Natural killer cell (primary cell): ENCODE measurements around the gene TCERG1. TPM values are rescaled to one million over a fixed set of nuclear protein-coding genes. Genes with fewer than 3 reads are reported as not detected.

Experiments
- ATAC-seq, 3 donors: fragments of 150-1000 bp in 2 of 3; fragments of 200-7000 bp in 1 of 3; cut with Tn5 transposase; 1 replicate in 1 of 3; 2 replicates in 2 of 3; pipeline ENCODE4 v1.10.0; 2021; ENCODE audit warnings: mild to moderate bottlenecking in 2 of 3, moderate library complexity in 2 of 3
- DNase-seq, 2 donors: peaks; one replicate each; pipeline versions ENCODE4 v3.0.0 to v3.0.0-alpha.2; 2013 to 2021; ENCODE audit warnings: mixed read lengths in 1 of 2
- H3K27ac ChIP-seq: one replicate; pipeline ENCODE4 v1.5.1; 2013; ENCODE audit warnings: mild to moderate bottlenecking, low read length
- H3K27me3 ChIP-seq: one replicate; pipeline ENCODE4 v1.6.1; 2013; ENCODE audit warnings: low read length; ENCODE audit not compliant: control insufficient read depth, insufficient read depth
- H3K36me3 ChIP-seq: one replicate; pipeline ENCODE4 v1.6.1; 2013; ENCODE audit warnings: low read length; ENCODE audit not compliant: control insufficient read depth, insufficient read depth
- H3K4me1 ChIP-seq: one replicate; pipeline ENCODE4 v1.6.1; 2013; ENCODE audit warnings: low read length; ENCODE audit not compliant: control insufficient read depth, insufficient read depth
- H3K4me3 ChIP-seq: one replicate; pipeline ENCODE4 v1.5.1; 2013; ENCODE audit warnings: low read length
- H3K9me3 ChIP-seq: one replicate; pipeline ENCODE4 v1.6.1; 2013; ENCODE audit warnings: low read length; ENCODE audit not compliant: control insufficient read depth, insufficient read depth
- H3K27ac Mint-ChIP-seq, 2 donors: one replicate each; pipeline ENCODE4 v1.8.0; 2022; ENCODE audit warnings: mild to moderate bottlenecking in 2 of 2, mixed read lengths in 2 of 2, moderate library complexity in 1 of 2
- H3K27me3 Mint-ChIP-seq, 2 donors: one replicate each; pipeline ENCODE4 v1.8.0; 2022; ENCODE audit warnings: low read depth in 2 of 2, mixed read lengths in 2 of 2
- H3K36me3 Mint-ChIP-seq: one replicate; pipeline ENCODE4 v1.8.0; 2022; ENCODE audit warnings: mixed read lengths
- H3K4me1 Mint-ChIP-seq, 2 donors: one replicate each; pipeline ENCODE4 v1.8.0; 2022; ENCODE audit warnings: mixed read lengths in 2 of 2
- H3K4me3 Mint-ChIP-seq: one replicate; pipeline ENCODE4 v1.8.0; 2022; ENCODE audit warnings: mild to moderate bottlenecking, moderate library complexity, mixed read lengths
- H3K9me3 Mint-ChIP-seq, 2 donors: one replicate each; pipeline ENCODE4 v1.8.0; 2022; ENCODE audit warnings: mixed read lengths in 2 of 2
- CTCF ChIP-seq: fragments of 200-600 bp; IDR thresholded peaks from one replicate; pipeline ENCODE4 v1.8.0; 2022; ENCODE audit warnings: antibody characterized with exemption
- WGBS: methylation state at CpG from one replicate; pipeline ENCODE4 v1.1.7; 2013; ENCODE audit warnings: missing lambda C conversion rate; ENCODE audit not compliant: insufficient coverage; 5-methylcytosine and 5-hydroxymethylcytosine counted together
- intact Hi-C: fragments of 100-400 bp; cut with micrococcal nuclease; formaldehyde crosslinking; loops from one replicate; pipeline ENCODE4 v1.14.2; 2022
- total RNA-seq, 4 donors: library from RNA; stranded (reverse); fragments of 120-200 nt in 1 of 4; gene quantifications; one replicate each; pipeline versions ENCODE4 v1.2.3 to v1.2.4, GENCODE V29; 2013 to 2022

TCERG1 gene
- total RNA-seq, 3 donors from 2014 or later (not counting 1 experiment from before 2014, with no cell fraction given) = 77.5 to 97.0 (median 96.1) TPM

GRCh38 chr5:146538432-146538831 is 91.3 kb downstream of the TCERG1 start:
- H3K36me3 Mint-ChIP-seq = no peaks in the 10 kb centered on the region
- H3K27me3 ChIP-seq = no peaks in the 10 kb centered on the region
- H3K4me1 Mint-ChIP-seq = peaks cover 2% of the 10 kb centered on the region in 2 donors
- no peak overlapping the region for H3K4me3 Mint-ChIP-seq
- peaks cover 0 to 4% of the 10 kb centered on the region in 2 donors for H3K27me3 Mint-ChIP-seq
- ATAC-seq (no peak), DNase-seq (no peak)
- no peaks in the 10 kb centered on the region for H3K9me3 ChIP-seq
- H3K9me3 Mint-ChIP-seq = no peaks in the 10 kb centered on the region
- TF ChIP-seq CTCF = no peak
- H3K27ac Mint-ChIP-seq = no peak overlapping the region
- H3K4me1 ChIP-seq = no peaks in the 10 kb centered on the region
- H3K27ac ChIP-seq = no peak overlapping the region
- intact Hi-C loops = no loop called here
- 87% methylated on average over 2 of the region's 3 CpGs for WGBS
- no peaks in the 10 kb centered on the region for H3K36me3 ChIP-seq
- H3K4me3 ChIP-seq = no peak overlapping the region

- ATAC-seq (no peak), DNase-seq (no peak)
- Mint-ChIP-seq H3K27ac (no peak overlapping the region), H3K4me1 (no peaks in the 10 kb centered on the region), H3K9me3 (no peaks in the 10 kb centered on the region), H3K27me3 (peaks cover 0 to 4% of the 10 kb centered on the region in 2 donors), H3K36me3 (no peaks in the 10 kb centered on the region), H3K4me3 (no peak overlapping the region)
- intact Hi-C loops = loop anchor here (10.0 kb wide), 1 partner anchor 125 kb away; no protein-coding TSS in a partner anchor
- Histone ChIP-seq H3K27me3 (no peaks in the 10 kb centered on the region), H3K4me3 (no peak overlapping the region), H3K4me1 (no peaks in the 10 kb centered on the region), H3K36me3 (no peaks in the 10 kb centered on the region), H3K9me3 (no peaks in the 10 kb centered on the region), H3K27ac (no peak overlapping the region)
- TF ChIP-seq CTCF = no peak
- WGBS = 97% methylated on average over 4 of the region's 4 CpGs
Measured at GRCh38 chr5:146539973-146540372, 92.8 kb downstream of the TCERG1 start.

GRCh38 chr5:146540414-146540813 is 93.3 kb downstream of the TCERG1 start:
- intact Hi-C loops = loop anchor here (10.0 kb wide), 1 partner anchor 124 kb away; no protein-coding TSS in a partner anchor
- WGBS = 92% methylated on average over 1 of the region's 2 CpGs
- H3K4me1 Mint-ChIP-seq = no peaks in the 10 kb centered on the region
- Histone ChIP-seq H3K36me3 (no peaks in the 10 kb centered on the region), H3K4me3 (no peak overlapping the region), H3K27ac (no peak overlapping the region), H3K4me1 (no peaks in the 10 kb centered on the region), H3K27me3 (no peaks in the 10 kb centered on the region), H3K9me3 (no peaks in the 10 kb centered on the region)
- H3K27ac Mint-ChIP-seq = no peak overlapping the region
- ATAC-seq = no peak
- H3K4me3 Mint-ChIP-seq = no peak overlapping the region
- no peak for TF ChIP-seq CTCF
- no peaks in the 10 kb centered on the region for H3K36me3 Mint-ChIP-seq
- no peak for DNase-seq
- H3K27me3 Mint-ChIP-seq = peaks cover 0 to 4% of the 10 kb centered on the region in 2 donors
- no peaks in the 10 kb centered on the region for H3K9me3 Mint-ChIP-seq
